Naive thymus-derived CD8-positive, alpha-beta T cell (primary cell): Measurements from ENCODE around the gene NDC1. TPM values are rescaled to one million over a fixed set of nuclear protein-coding genes. Genes with fewer than 3 reads are reported as not detected.

Experiments
- ATAC-seq, 2 donors: fragments of 150-1000 bp; cut with Tn5 transposase in 1 of 2; sonication (Bioruptor Pico), chemical (Tn5 transposase) in 1 of 2; 1 replicate in 1 of 2; 2 replicates in 1 of 2; pipeline ENCODE4 v1.10.0; 2021; ENCODE audit warnings: mild to moderate bottlenecking in 2 of 2, moderate library complexity in 2 of 2
- POLR2A ChIA-PET: fragments of 350-600 bp; sonication (Branson Sonifier 250); formaldehyde crosslinking; loops from one replicate; lab custom pipeline; 2021; ENCODE audit warnings: antibody characterized with exemption; lab: Charles Lee
- DNase-seq, 10 donors: peaks; one replicate each; pipeline versions ENCODE4 v3.0.0 to v3.0.0-alpha.2; 2020 to 2022
- H3K27ac Mint-ChIP-seq, 10 donors: one replicate each; pipeline ENCODE4 v1.8.0; 2020 to 2022; ENCODE audit warnings: mild to moderate bottlenecking in 10 of 10, mixed read lengths in 10 of 10, moderate library complexity in 4 of 10, inconsistent platforms in 1 of 10
- H3K27me3 Mint-ChIP-seq, 5 donors: one replicate each; pipeline ENCODE4 v1.8.0; 2021 to 2022; ENCODE audit warnings: mixed read lengths in 5 of 5
- H3K36me3 Mint-ChIP-seq, 3 donors: one replicate each; pipeline ENCODE4 v1.8.0; 2020 to 2022; ENCODE audit warnings: mixed read lengths in 3 of 3, mild to moderate bottlenecking in 2 of 3, inconsistent platforms in 1 of 3
- H3K4me1 Mint-ChIP-seq, 4 donors: one replicate each; pipeline ENCODE4 v1.8.0; 2021 to 2022; ENCODE audit warnings: mixed read lengths in 4 of 4
- H3K4me3 Mint-ChIP-seq, 10 donors: one replicate each; pipeline ENCODE4 v1.8.0; 2020 to 2022; ENCODE audit warnings: mild to moderate bottlenecking in 10 of 10, mixed read lengths in 10 of 10, moderate library complexity in 6 of 10, inconsistent platforms in 1 of 10
- H3K9me3 Mint-ChIP-seq, 9 donors: one replicate each; pipeline ENCODE4 v1.8.0; 2020 to 2022; ENCODE audit warnings: mixed read lengths in 9 of 9, mild to moderate bottlenecking in 3 of 9, inconsistent platforms in 1 of 9, moderate library complexity in 1 of 9
- polyA plus RNA-seq, 3 donors: library from polyadenylated mRNA; unstranded; fragments of 300-500 nt; fragmentation: Illumina TruSeq; gene quantifications; one replicate each; pipeline ENCODE4 v1.2.3, GENCODE V29; 2021
- total RNA-seq, 8 experiments: library from RNA in 2 of 8; stranded (reverse) in 2 of 8; gene quantifications; one replicate each; pipeline ENCODE4 v1.2.3 and lab custom pipeline; 2021 to 2026

Gene NDC1
- total and polyA plus RNA-seq, 5 experiments from 2014 or later = 5.8 to 15.0 (median 6.4) TPM

DNA sequence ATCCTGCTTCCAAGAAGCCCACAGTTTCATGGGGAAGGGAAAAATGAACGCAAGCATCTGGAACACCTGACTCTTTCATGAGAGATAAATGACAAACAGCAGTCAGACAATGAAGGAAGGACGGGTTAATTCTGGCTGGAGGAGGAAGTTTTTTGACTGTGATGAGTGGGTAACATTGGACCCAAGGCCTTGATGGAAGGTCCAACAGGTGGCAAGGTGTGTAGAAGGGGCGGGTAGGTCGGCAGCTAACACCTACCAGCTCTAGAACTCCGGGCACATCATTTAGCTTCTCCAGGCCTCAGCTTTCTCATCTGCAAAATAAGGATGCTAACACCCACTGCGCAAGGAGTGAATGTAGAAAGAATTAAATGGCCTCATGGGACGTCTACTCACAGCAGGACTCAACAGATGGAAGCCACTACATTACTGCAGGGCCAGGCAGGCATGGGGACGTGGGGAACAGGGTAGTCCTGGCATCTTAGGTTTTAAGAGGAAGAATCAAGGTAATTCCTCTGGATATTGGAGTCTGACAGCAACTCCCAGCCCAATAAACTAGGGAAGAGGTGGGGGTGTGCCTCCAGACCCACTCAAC, 112.0 kb downstream of the NDC1 start:
- H3K4me3 Mint-ChIP-seq = no peak overlapping the region
- ATAC-seq (no peak), DNase-seq (no peak)
- H3K27me3 Mint-ChIP-seq = peaks cover 0 to 3% (median 0%) of the 10 kb centered on the region in 5 donors
- POLR2A ChIA-PET = no interaction called here
- no peak overlapping the region for H3K27ac Mint-ChIP-seq
- H3K9me3 Mint-ChIP-seq = no peaks in the 10 kb centered on the region
- no peaks in the 10 kb centered on the region for H3K36me3 Mint-ChIP-seq
- no peaks in the 10 kb centered on the region for H3K4me1 Mint-ChIP-seq

DNA sequence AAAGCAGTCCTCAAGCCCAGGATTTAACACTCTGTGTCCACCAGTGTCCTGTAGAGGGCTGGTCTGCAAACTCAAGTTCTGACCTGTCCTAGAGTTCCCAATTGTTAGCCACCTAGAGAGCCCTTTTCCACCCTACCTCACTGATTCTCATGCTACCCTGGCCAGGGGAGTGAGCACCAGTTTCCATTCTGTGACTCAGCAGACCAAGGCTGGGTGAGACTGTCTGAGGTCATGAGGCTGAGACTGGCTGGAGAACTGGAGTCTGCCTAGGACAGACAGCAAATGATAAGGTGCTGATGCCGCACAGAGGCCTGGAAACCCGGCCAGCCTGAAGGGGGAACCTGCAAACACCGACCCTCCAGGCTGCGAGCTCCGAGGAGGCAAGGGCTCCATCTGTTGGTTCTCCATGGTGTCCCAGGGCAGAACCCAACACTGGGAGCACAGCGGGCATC, 112.8 kb downstream of the NDC1 start:
- no peaks in the 10 kb centered on the region for H3K4me1 Mint-ChIP-seq
- H3K27ac Mint-ChIP-seq = no peak overlapping the region
- no peaks in the 10 kb centered on the region for H3K9me3 Mint-ChIP-seq
- H3K27me3 Mint-ChIP-seq = peaks cover 0 to 4% (median 0%) of the 10 kb centered on the region in 5 donors
- H3K36me3 Mint-ChIP-seq = no peaks in the 10 kb centered on the region
- DNase-seq (no peak), ATAC-seq (no peak)
- POLR2A ChIA-PET = no interaction called here
- no peak overlapping the region for H3K4me3 Mint-ChIP-seq

DNA sequence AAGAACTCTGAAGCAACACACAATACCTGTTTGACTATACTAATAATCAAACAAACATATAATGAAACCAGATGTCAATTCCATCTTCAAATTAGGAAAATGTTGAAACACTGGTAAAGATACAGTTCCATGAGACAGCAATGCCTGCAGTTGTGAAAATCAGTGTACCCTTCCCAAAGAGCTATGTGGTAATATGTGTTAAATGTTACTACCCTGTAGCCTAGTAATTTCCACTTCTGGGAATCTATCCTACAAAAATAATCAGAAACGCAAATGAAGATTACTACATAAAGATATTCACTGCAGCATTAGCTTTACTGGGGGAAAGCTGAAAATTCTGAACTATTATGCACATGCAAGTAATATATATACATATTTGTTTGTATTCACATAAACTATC, 116.1 kb downstream of the NDC1 start:
- H3K27me3 Mint-ChIP-seq = peaks cover 0 to 8% (median 4%) of the 10 kb centered on the region in 5 donors
- ATAC-seq (no peak), DNase-seq (no peak)
- POLR2A ChIA-PET = no interaction called here
- no peak overlapping the region for H3K4me3 Mint-ChIP-seq
- H3K9me3 Mint-ChIP-seq = no peaks in the 10 kb centered on the region
- H3K27ac Mint-ChIP-seq = no peak overlapping the region
- H3K4me1 Mint-ChIP-seq = no peaks in the 10 kb centered on the region
- H3K36me3 Mint-ChIP-seq = no peaks in the 10 kb centered on the region

DNA sequence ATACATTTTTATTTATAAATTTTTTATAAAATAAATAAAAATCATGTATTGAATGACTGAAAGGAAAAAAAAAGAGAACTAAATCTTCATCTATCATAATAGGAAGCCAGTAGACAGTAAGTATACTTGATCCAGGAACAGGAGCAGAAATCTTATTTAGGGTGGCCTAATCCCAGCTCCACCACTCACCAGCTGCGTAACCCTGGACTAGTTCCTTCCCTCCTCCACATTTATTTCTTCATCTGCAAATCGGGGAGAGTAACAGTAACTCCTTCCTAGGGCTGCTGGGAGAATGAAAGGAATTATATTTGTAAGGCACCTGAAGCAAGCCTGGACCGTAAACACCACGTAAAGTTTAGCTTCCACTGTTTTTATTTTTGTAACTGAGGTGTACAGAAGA, 117.0 kb downstream of the NDC1 start:
- ATAC-seq = no peak
- Mint-ChIP-seq H3K27ac (peak overlapping the region in 1 of 10 donors; percentile 36), H3K4me3 (no peak overlapping the region), H3K9me3 (no peaks in the 10 kb centered on the region), H3K27me3 (peaks cover 0 to 8% (median 4%) of the 10 kb centered on the region in 5 donors), H3K36me3 (no peaks in the 10 kb centered on the region), H3K4me1 (no peaks in the 10 kb centered on the region)
- no peak for DNase-seq
- POLR2A ChIA-PET = no interaction called here

DNA sequence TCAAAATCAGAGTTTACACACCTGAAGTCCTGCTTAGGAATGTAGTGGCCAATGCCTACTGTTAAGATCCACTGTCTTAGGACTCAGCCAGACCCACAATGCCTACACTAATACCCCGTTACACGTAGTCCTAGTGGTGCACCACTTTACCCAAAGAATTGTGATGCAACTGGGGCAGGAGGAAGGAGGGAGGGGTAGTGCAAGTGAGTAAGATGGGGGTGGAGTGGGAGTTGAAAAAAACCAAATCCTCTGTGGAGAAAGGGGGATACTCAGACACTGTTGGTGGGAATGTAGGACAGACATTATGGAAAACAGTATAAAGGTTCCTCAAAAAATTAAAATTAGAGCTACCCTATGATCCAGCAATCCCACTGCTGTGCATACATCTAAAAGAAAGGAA, 118.6 kb downstream of the NDC1 start:
- Mint-ChIP-seq H3K36me3 (no peaks in the 10 kb centered on the region), H3K27ac (peak overlapping the region in 1 of 10 donors; percentile 17), H3K27me3 (peaks cover 0 to 8% (median 4%) of the 10 kb centered on the region in 5 donors), H3K9me3 (no peaks in the 10 kb centered on the region), H3K4me3 (no peak overlapping the region), H3K4me1 (no peaks in the 10 kb centered on the region)
- POLR2A ChIA-PET = no interaction called here
- no peak for DNase-seq
- no peak for ATAC-seq

DNA sequence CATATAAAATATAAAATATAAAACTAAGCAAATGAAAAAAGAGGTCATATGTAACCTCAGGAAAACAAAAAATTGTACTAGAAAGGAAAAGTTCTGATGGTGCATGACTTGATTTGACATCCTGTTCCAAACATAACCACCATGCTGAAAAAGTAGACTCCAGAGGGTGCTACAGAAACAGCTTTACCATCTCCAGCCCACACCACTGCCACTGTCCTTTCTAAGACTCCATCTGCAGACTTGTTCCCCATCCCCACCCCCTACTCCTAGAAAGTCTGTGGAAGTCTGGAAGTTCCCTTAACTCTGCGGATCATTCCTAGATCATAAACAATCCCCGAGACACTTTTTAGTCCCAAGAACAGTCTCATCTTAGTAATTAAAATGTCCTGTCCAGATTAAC, 119.7 kb downstream of the NDC1 start:
- POLR2A ChIA-PET = no interaction called here
- Mint-ChIP-seq H3K4me1 (no peaks in the 10 kb centered on the region), H3K9me3 (no peaks in the 10 kb centered on the region), H3K36me3 (no peaks in the 10 kb centered on the region), H3K4me3 (no peak overlapping the region), H3K27ac (no peak overlapping the region), H3K27me3 (peaks cover 0 to 15% (median 5%) of the 10 kb centered on the region in 5 donors)
- ATAC-seq (no peak), DNase-seq (no peak)

DNA sequence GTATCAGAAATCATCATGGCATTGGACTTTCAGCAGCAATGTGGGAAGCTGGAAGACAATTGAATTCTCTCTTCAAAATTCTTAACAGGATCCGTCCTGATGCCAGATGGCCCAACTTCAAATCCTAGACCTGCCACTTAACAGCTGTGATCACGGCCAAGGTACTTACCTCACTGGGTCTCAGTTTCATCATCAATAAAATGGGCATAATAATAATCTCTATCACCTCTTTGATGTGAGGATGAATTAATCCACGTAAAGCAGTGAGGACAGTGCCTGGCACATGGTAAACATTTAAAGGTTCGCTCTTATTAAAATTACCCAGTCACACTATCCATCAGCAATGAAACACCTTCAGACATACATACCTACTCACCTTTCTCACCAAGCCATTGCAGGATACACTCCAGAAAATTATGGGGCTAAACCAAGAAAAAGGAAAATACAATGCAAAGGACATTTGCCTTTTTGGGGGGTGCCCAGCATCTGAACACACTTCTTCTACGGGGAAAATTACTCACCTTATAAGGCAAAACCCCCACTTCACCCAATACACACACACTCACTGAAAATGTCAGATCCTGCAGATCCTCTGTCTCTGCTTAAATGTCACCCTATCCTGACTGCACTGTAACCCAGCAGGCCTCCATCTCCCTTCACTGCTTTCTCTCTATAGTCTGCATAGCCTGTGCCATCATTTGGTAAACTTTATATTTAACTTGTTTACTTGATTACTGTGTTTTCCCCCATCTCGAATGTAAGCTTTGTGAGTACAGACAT, 120.9 kb downstream of the NDC1 start:
- H3K4me3 Mint-ChIP-seq = no peak overlapping the region
- H3K9me3 Mint-ChIP-seq = peaks cover 0 to 8% (median 0%) of the 10 kb centered on the region in 9 donors
- H3K36me3 Mint-ChIP-seq = no peaks in the 10 kb centered on the region
- no peak for DNase-seq
- H3K27ac Mint-ChIP-seq = no peak overlapping the region
- no peak for ATAC-seq
- POLR2A ChIA-PET = no interaction called here
- H3K4me1 Mint-ChIP-seq = no peaks in the 10 kb centered on the region
- peaks cover 2 to 25% (median 9%) of the 10 kb centered on the region in 5 donors for H3K27me3 Mint-ChIP-seq

DNA sequence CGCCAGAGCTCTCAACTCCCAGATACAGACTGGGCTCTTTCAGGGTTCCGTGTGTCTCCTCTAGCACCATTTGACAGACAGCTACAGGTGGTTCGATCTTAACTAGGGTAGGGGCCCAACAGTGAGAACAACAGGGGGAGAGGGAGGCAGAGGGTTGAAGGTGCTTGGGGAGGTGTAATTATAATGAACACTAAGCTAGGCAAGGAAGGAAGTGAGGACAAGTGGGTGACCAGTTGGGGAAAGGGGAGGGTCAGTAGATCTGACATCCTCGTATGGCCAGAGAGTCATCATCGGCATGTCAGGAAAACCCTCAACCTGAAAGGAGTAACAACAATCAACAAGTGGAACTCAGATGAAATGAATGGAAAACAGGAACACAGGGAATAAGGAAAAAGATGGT, 121.9 kb downstream of the NDC1 start:
- no peak overlapping the region for H3K4me3 Mint-ChIP-seq
- H3K36me3 Mint-ChIP-seq = no peaks in the 10 kb centered on the region
- no peak for DNase-seq
- peaks cover 2 to 25% (median 9%) of the 10 kb centered on the region in 5 donors for H3K27me3 Mint-ChIP-seq
- POLR2A ChIA-PET = no interaction called here
- H3K4me1 Mint-ChIP-seq = no peaks in the 10 kb centered on the region
- no peak for ATAC-seq
- no peak overlapping the region for H3K27ac Mint-ChIP-seq
- H3K9me3 Mint-ChIP-seq = peaks cover 0 to 8% (median 0%) of the 10 kb centered on the region in 9 donors

DNA sequence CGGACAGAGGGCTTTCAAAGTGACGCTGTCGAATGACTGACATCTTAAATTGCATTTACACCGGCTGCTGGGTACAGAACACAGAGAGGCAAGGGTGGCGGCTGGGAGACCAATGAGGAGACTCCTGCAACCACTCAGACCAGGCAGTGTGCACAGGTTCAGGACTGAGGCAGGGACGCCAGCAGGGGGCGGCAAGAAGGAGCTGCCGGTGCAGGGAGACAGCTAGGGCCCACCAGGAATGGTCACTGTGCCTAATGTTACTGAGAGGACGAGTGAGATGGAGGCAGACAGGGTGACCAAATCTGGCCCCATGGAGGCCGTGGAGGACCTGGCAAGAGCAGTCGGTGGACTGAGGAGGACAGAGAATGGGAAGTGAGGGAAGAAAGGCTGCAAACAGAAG, 122.6 kb downstream of the NDC1 start:
- Mint-ChIP-seq H3K27me3 (peaks cover 2 to 25% (median 9%) of the 10 kb centered on the region in 5 donors), H3K4me1 (no peaks in the 10 kb centered on the region), H3K4me3 (no peak overlapping the region), H3K36me3 (no peaks in the 10 kb centered on the region), H3K9me3 (peaks cover 0 to 8% (median 0%) of the 10 kb centered on the region in 9 donors), H3K27ac (no peak overlapping the region)
- DNase-seq (no peak), ATAC-seq (no peak)
- POLR2A ChIA-PET = no interaction called here

Other genes starting within 250 kb of the NDC1 start
- gene GLIS1, start 99.1 kb downstream of the NDC1 start, total RNA-seq = not detected
- not detected for gene GLIS1, start 99.1 kb downstream of the NDC1 start, polyA plus RNA-seq
- gene YIPF1, start 51.5 kb upstream of the NDC1 start, total RNA-seq = 10 to 100 TPM; 13.6 to 16.2 TPM
- gene YIPF1, start 51.5 kb upstream of the NDC1 start, polyA plus RNA-seq = 10 to 100 TPM; 22.3 to 25.6 (median 24.2) TPM
- not detected for gene DIO1, start 55.9 kb upstream of the NDC1 start, total RNA-seq
- not detected for gene DIO1, start 55.9 kb upstream of the NDC1 start, polyA plus RNA-seq
- 10 to 100 TPM; 43.2 to 47.5 TPM for gene IFT25, start 107.4 kb upstream of the NDC1 start, total RNA-seq
- 10 to 100 TPM; 34.9 to 53.7 (median 46.8) TPM for gene IFT25, start 107.4 kb upstream of the NDC1 start, polyA plus RNA-seq
- gene LRRC42, start 108.1 kb upstream of the NDC1 start, total RNA-seq = 1 to 10 TPM; 7.8 to 9.8 TPM
- 10 to 100 TPM in 1 of 3 donors, 1 to 10 TPM in 2; 9.1 to 10.5 (median 9.1) TPM for gene LRRC42, start 108.1 kb upstream of the NDC1 start, polyA plus RNA-seq
- gene LDLRAD1, start 179.9 kb upstream of the NDC1 start, total RNA-seq = not detected
- not detected for gene LDLRAD1, start 179.9 kb upstream of the NDC1 start, polyA plus RNA-seq
- 100 to 1,000 TPM; 198 to 201 TPM for gene TMEM59, start 214.9 kb upstream of the NDC1 start, total RNA-seq
- gene TMEM59, start 214.9 kb upstream of the NDC1 start, polyA plus RNA-seq = 100 to 1,000 TPM; 410 to 670 (median 489) TPM
- 10 to 100 TPM; 13.2 to 13.6 TPM for gene TCEANC2, start 215.3 kb upstream of the NDC1 start, total RNA-seq
- 1 to 10 TPM; 5.5 to 7.2 (median 6.6) TPM for gene TCEANC2, start 215.3 kb upstream of the NDC1 start, polyA plus RNA-seq